NT2/D1 (cell line): ENCODE data around the gene CHTF8.
"Not testable (repeated sequence)": the region's sequence is repeated elsewhere in the genome, so short reads cannot be mapped to it uniquely, and the experiment has no call there.

Experiments used
- DNase-seq: peaks from one replicate; pipeline ENCODE4 v3.0.0-alpha.2; 2011; ENCODE audit warnings: low read depth, low spot score
- H3K27me3 ChIP-seq: 2 replicates; pipeline ENCODE4 v1.6.0; 2011; ENCODE audit warnings: mild to moderate bottlenecking; ENCODE audit not compliant: insufficient read length, insufficient read depth
- H3K36me3 ChIP-seq: 2 replicates; pipeline ENCODE4 v1.6.1; 2011; ENCODE audit warnings: mild to moderate bottlenecking, low read length, mixed read lengths; ENCODE audit not compliant: insufficient read depth, insufficient read length
- H3K4me1 ChIP-seq: 2 replicates; pipeline ENCODE4 v1.5.1; 2011; ENCODE audit not compliant: insufficient read depth, insufficient read length
- H3K4me3 ChIP-seq: 2 replicates; pipeline ENCODE4 v1.5.1; 2011; ENCODE audit warnings: low read depth; ENCODE audit not compliant: insufficient read length
- H3K9ac ChIP-seq: 2 replicates; pipeline ENCODE4 v1.6.0; 2011; ENCODE audit warnings: low read depth; ENCODE audit not compliant: insufficient read length
- H3K9me3 ChIP-seq: 2 replicates; pipeline ENCODE4 v1.5.1; 2011; ENCODE audit warnings: mild to moderate bottlenecking, low read length; ENCODE audit not compliant: insufficient read depth
- SUZ12 ChIP-seq: IDR thresholded peaks from 2 replicates; pipeline ENCODE4 v1.6.1; 2011; ENCODE audit not compliant: insufficient read length, insufficient read depth; ENCODE audit errors: extremely low read depth
- YY1 ChIP-seq: IDR thresholded peaks from 2 replicates; pipeline ENCODE4 v1.6.1; 2011; ENCODE audit not compliant: insufficient read length, insufficient read depth
- ZNF274 ChIP-seq: IDR thresholded peaks from 2 replicates; pipeline ENCODE4 v1.6.1; 2011; ENCODE audit warnings: mild to moderate bottlenecking, low read depth, low read length

Gene CHTF8

GRCh38 chr16:69131167-69131838 is 1.1 kb downstream of the CHTF8 start:
- Histone ChIP-seq H3K27me3 (no peaks in the 10 kb centered on the region), H3K4me1 (no peaks in the 10 kb centered on the region), H3K9me3 (no peaks in the 10 kb centered on the region), H3K9ac (peak overlapping the region; percentile 94), H3K4me3 (peak overlapping the region; percentile 95), H3K36me3 (peaks cover 57% of the 10 kb centered on the region)
- TF ChIP-seq YY1 (no peak), SUZ12 (no peak), ZNF274 (no peak)
- DNase-seq, result peak; percentile 40

- DNase-seq, result no peak
- H3K4me3 ChIP-seq, result peak overlapping the region; percentile 95
- H3K4me1 ChIP-seq, result no peaks in the 10 kb centered on the region
- no peak for TF ChIP-seq SUZ12
- no peak for TF ChIP-seq ZNF274
- no peak for TF ChIP-seq YY1
- H3K9me3 ChIP-seq, result no peaks in the 10 kb centered on the region
- no peaks in the 10 kb centered on the region for H3K27me3 ChIP-seq
- H3K9ac ChIP-seq, result peak overlapping the region; percentile 83
- peaks cover 55% of the 10 kb centered on the region for H3K36me3 ChIP-seq
These were observed 1.9 kb downstream of the CHTF8 start for GRCh38 chr16:69130461-69130860.

- H3K36me3 ChIP-seq, result peaks cover 46% of the 10 kb centered on the region
- no peak for DNase-seq
These were observed 4.3 kb downstream of the CHTF8 start for GRCh38 chr16:69127966-69128510.

GRCh38 chr16:69126801-69127200 is 5.6 kb downstream of the CHTF8 start:
- not testable (repeated sequence) for H3K4me3 ChIP-seq, DNase-seq, H3K4me1 ChIP-seq, H3K9ac ChIP-seq, H3K9me3 ChIP-seq, H3K27me3 ChIP-seq
- H3K36me3 ChIP-seq, result peaks cover 47% of the 10 kb centered on the region

More at GRCh38 chr16:69127966-69128510, 4.3 kb downstream of the CHTF8 start:
- Histone ChIP-seq H3K27me3 (no peaks in the 10 kb centered on the region), H3K4me3 (no peak overlapping the region), H3K4me1 (no peaks in the 10 kb centered on the region), H3K9me3 (no peaks in the 10 kb centered on the region), H3K9ac (no peak overlapping the region)
- TF ChIP-seq SUZ12 (no peak), YY1 (no peak), ZNF274 (no peak)

- no peak for TF ChIP-seq ZNF274
- TF ChIP-seq YY1, result no peak
- TF ChIP-seq SUZ12, result no peak
- no peak for DNase-seq
- H3K4me1 ChIP-seq, result no peaks in the 10 kb centered on the region
- H3K4me3 ChIP-seq, result no peak overlapping the region
- no peaks in the 10 kb centered on the region for H3K27me3 ChIP-seq
- no peak overlapping the region for H3K9ac ChIP-seq
- peaks cover 50% of the 10 kb centered on the region for H3K36me3 ChIP-seq
- no peaks in the 10 kb centered on the region for H3K9me3 ChIP-seq
These were observed 6.2 kb downstream of the CHTF8 start for GRCh38 chr16:69126221-69126620.

GRCh38 chr16:69124961-69125360 is 7.4 kb downstream of the CHTF8 start:
- not testable (repeated sequence) for DNase-seq, H3K4me1 ChIP-seq, H3K9me3 ChIP-seq, H3K9ac ChIP-seq, H3K27me3 ChIP-seq, H3K4me3 ChIP-seq
- peaks cover 52% of the 10 kb centered on the region for H3K36me3 ChIP-seq

- H3K36me3 ChIP-seq, result peaks cover 57% of the 10 kb centered on the region
- H3K4me3 ChIP-seq, DNase-seq, H3K9me3 ChIP-seq, H3K4me1 ChIP-seq, H3K27me3 ChIP-seq, H3K9ac ChIP-seq: not testable (repeated sequence)
These were observed 8.0 kb downstream of the CHTF8 start for GRCh38 chr16:69124406-69124805.

GRCh38 chr16:69123910-69124309 is 8.5 kb downstream of the CHTF8 start:
- H3K4me3 ChIP-seq, result no peak overlapping the region
- H3K9me3 ChIP-seq, result peaks cover 3% of the 10 kb centered on the region; the same call in 1 of the 2 replicates
- no peak for DNase-seq
- H3K27me3 ChIP-seq, result no peaks in the 10 kb centered on the region
- TF ChIP-seq ZNF274, result no peak
- no peak for TF ChIP-seq SUZ12
- TF ChIP-seq YY1, result no peak
- peaks cover 61% of the 10 kb centered on the region for H3K36me3 ChIP-seq
- H3K4me1 ChIP-seq, result no peaks in the 10 kb centered on the region
- no peak overlapping the region for H3K9ac ChIP-seq
